GM18505 (cell line): ENCODE results near the gene PRKD3.

Experiments
- ATAC-seq: cut with Tn5 transposase; IDR thresholded peaks from one replicate; pipeline ENCODE4 v1.9.1; 2021; ENCODE audit not compliant: unreplicated experiment
- POLR2A ChIP-seq: IDR thresholded peaks from 4 replicates; pipeline ENCODE4 v1.6.1; 2011; ENCODE audit warnings: borderline replicate concordance; ENCODE audit not compliant: insufficient read depth, insufficient read length; ENCODE audit errors: extremely low read depth

Gene PRKD3

GRCh38 chr2:37356299-37356698, 31.7 kb upstream of the PRKD3 start:
- no peak for ATAC-seq
- TF ChIP-seq POLR2A, result no peak

DNA sequence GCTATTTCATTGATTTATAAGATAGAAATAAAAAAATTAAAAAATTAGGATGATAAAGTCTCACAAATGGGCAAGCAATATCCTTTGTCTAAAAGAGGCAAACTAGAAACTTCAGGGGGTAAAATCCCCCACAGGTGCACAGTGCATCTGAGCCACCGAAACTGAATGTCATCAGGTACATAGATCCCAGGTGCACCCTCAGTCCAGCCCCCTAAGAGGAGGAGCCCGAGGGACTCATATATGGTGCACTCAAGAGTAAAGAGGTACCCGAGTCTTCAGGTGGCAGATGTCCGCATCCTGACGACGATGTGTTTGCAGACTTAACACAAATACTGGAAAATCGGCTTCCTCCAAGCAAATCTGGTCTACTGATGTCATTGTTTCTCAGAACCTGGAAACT, 31.1 kb upstream of the PRKD3 start:
- no peak for ATAC-seq
- no peak for TF ChIP-seq POLR2A

- no peak for TF ChIP-seq POLR2A
These were observed 29.9 kb upstream of the PRKD3 start for GRCh38 chr2:37354531-37354930.

DNA sequence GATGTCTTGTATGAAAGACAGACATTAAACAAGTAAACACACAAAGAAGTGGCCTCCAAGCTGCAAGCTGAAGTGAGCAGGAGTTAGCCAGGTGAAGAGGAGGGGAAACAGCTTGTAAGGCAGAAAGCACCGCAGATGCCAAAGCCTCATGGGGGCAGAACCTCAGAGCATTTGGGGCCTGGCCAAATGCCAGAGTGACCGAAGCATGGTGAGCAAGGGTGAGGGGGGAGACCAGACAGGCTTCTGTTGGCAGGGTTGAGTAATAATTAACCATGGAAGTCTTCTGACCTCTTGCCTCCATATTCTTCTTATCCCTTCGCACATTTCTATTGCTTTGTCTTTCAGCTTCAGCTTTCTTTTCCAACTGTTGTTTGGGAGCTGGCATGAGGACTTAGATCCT, 25.4 kb upstream of the PRKD3 start:
- ATAC-seq, result peak; percentile 68
- no peak for TF ChIP-seq POLR2A

More at GRCh38 chr2:37354531-37354930, 29.9 kb upstream of the PRKD3 start:
- no peak for ATAC-seq

DNA sequence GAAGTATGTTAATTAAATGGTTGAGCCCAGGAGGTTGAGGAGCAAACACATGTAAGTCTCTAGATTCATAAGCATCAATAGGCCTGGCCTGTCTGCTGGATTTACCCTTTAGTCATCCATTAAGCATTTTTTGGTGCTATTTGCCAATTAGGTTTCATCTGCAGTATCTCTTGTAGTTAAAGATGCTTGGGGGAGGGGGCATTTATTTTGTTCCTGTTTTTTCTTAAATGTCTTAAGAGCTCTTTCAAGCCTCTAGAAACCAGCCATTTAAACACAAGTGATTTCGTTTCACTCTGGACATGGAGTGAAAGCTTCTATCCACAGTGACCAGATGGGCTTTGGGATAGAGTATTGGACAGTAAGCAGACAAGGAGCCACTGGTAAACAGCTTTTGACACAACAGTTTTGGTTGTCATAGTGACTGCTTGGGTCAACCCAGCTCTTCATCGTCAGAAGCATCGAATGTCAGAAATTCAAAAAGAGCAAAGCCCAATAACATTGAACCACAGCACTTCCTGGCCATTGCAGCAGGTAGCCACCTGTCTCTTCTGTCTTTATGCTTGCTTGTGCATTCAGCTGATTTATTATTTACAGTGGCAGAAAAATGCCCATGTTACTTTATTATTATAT, 24.7 kb upstream of the PRKD3 start:
- no peak for TF ChIP-seq POLR2A
- no peak for ATAC-seq

DNA sequence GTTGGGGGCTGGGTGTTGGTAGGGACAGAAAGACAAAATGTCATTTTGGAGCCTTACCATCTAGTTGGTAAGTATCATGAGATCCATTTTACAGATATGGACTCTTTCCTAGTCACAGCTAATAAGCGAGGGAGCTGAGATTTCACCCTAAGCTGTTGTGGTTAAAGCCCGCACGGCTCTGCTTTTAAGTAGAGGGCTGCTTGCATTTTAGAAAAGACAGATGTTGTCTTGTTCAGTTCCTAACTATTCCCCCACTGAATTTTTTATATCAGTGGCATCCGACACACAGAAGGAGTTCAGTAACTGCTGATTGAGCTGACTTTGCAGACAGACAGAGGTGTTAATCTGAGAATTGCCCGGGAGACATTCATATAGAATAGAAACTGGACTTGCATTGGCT, 23.5 kb upstream of the PRKD3 start:
- no peak for TF ChIP-seq POLR2A
- no peak for ATAC-seq

GRCh38 chr2:37344453-37345361, 20.1 kb upstream of the PRKD3 start, which contains the start of gene QPCT:
TSS of gene QPCT (plus strand) at chr2:37344630. CDS start at chr2:37344732, 102 bp downstream.
- TF ChIP-seq POLR2A, result no peak
- no peak for ATAC-seq

DNA sequence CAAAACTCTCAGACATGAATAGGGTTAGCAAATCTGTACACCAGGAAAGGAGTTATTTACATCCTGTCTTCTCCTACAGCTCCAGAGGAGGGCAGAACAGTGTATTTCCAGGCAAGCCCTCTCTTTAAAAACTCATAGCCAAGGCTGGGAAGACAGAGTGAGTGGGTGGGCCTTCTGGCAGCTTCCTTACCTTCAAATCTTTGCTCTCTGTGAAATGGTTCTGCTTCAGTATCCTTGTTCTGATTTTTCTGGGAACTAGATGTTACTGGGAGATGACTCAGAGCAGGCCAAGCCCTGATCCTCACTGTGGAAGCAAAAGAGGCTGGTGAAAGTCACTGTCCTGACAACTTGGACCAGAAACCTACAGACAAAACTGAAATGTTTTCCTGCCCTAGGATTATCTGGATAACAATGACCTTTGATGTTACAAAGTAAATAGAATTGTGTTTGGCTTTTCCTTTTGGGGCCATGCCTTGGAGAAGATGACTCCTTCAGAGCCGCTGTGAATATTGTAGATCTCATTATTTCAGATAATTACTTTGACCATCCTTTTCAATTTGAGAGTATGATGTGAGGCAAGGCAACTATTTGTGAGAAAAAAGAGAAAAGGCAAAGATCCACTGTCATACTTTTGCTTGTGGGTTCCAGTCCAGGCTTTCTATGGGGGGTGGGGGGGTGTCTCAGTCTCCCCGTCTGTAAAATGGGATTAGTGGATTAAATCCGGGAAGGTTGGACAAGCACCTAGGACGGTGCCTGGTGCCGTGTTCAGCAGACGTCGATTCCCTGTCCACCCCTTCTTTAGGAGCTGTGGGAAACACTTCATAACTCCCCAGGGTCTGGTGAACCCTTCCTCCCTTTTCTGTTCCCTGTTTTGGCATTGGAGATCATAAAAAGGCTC, 19.2 kb upstream of the PRKD3 start:
- ATAC-seq, result no peak

GRCh38 chr2:37342591-37343220, 18.1 kb upstream of the PRKD3 start:
- no peak for ATAC-seq
- no peak for TF ChIP-seq POLR2A

More for the DNA sequence above, 19.2 kb upstream of the PRKD3 start:
- no peak for TF ChIP-seq POLR2A

GRCh38 chr2:37340637-37341036, 16.0 kb upstream of the PRKD3 start:
- no peak for TF ChIP-seq POLR2A
- ATAC-seq, result no peak

DNA sequence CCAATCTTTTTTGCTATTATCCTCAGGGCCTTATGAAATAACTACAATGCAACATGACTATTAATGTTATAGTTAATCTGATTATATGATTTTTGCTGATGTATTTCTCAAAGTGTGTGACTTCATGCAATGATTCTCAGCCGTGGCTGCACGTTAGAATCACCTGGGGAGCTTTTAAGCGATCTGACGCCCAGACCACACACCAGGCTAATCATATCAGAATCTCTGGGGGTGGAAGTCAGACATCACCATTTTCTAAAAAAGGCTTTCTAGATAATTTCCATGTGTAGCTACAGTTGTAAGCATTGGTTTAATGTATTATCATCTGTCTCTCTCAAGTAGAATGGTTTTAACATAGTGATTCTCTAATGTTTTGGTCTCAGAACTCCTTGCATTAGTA, 14.3 kb upstream of the PRKD3 start:
- no peak for TF ChIP-seq POLR2A
- ATAC-seq, result no peak

GRCh38 chr2:37337620-37338280, 13.1 kb upstream of the PRKD3 start:
- ATAC-seq, result no peak
- no peak for TF ChIP-seq POLR2A
